Measurements from ENCODE around the gene BRD1.

- TF ChIP-seq CTCF (IDR thresholded peaks at IDR 0.05) (no peak), POLR2A (IDR thresholded peaks at IDR 0.05) (no peak)
Measured at GRCh38 chr22:49865156-49865555, 37.5 kb upstream of the BRD1 start.

All from uterus (tissue), 2 donors.